ENCODE data around the gene GABRG3.

DNA sequence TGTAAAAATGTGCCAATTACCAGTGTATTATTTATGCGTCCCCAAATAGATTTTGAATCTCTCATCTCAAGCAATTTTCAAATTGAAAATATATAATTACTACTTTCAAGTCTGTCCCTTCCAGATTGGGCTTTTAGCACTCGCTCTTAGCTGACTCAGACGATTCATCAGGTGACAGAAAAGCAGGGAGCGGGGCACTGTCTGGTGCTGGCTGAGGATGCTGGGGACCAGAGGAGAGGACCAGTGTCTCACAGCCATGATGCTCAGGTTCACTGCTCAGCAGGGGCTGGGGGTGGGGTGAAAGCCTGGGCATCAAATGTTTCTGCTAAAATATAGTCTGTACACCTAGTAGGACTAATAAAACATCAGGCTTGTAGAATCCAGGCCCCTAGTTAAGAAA is 199.9 kb downstream of the GABRG3 start:
- TF ChIP-seq, protein P1, sequence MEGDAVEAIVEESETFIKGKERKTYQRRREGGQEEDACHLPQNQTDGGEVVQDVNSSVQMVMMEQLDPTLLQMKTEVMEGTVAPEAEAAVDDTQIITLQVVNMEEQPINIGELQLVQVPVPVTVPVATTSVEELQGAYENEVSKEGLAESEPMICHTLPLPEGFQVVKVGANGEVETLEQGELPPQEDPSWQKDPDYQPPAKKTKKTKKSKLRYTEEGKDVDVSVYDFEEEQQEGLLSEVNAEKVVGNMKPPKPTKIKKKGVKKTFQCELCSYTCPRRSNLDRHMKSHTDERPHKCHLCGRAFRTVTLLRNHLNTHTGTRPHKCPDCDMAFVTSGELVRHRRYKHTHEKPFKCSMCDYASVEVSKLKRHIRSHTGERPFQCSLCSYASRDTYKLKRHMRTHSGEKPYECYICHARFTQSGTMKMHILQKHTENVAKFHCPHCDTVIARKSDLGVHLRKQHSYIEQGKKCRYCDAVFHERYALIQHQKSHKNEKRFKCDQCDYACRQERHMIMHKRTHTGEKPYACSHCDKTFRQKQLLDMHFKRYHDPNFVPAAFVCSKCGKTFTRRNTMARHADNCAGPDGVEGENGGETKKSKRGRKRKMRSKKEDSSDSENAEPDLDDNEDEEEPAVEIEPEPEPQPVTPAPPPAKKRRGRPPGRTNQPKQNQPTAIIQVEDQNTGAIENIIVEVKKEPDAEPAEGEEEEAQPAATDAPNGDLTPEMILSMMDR (IDR thresholded peaks at IDR 0.05) = no peak
- TF ChIP-seq POLR2A (IDR thresholded peaks at IDR 0.05) = no peak
